ENCODE measurements around the gene SLC2A5.
A peak's percentile ranks its signal among the peaks of the same experiment; 100 is the strongest.

The SLC2A5 gene

DNA sequence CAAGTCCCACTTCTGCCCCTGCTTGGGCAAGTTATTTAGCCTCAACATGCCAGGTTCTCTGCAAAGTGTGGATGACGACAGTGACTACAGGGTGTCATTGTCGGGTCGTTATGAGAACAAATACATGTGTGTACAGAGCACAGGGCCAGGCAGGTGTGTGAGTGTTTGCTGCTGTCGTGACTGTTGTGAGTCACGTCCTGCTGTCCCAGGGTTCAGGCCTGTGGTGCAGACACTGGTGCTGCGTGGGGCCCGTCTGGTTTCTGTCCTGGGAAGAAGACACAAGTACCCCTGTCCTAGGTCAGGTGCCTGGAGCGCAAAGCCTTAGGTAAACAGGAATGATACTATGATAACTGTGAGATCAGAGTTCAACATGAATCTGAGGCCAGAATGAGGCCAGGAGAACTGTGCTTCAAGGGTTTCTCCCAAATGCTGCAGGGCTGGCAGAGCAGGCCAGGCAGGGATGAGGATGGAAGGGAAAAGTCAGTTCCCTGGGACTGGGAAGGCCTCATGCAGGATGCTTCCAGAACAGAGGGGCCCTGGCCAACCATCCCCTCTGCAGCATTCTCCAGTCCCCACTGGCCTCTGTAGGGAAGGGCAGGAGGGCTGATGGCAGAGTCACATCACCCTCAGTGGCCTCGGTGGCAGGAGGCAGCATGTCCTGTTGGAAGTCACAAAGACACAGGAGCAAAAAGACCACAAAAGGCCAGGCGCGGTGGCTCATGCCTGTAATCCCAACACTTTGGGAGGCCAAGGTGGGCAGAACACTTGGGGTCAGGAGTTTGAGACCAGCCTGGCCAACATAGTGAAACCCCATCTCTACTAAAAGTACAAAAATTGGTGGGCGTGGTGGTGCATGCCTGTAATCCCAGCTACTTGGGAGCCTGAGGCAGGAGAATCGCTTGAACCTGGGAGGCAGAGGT lies 43.8 kb upstream of the SLC2A5 start:
- no peak overlapping the region for H2BK15ac ChIP-seq (ENCODE audit: low read depth, poor library complexity, severe bottlenecking)
- no peak overlapping the region for H2BK12ac ChIP-seq (ENCODE audit: low read length in 2 of 2)
- peaks cover 3% of the 10 kb centered on the region for H3K79me1 ChIP-seq (replicated peaks; ENCODE audit: low read length, poor library complexity, severe bottlenecking)
- H3K18ac ChIP-seq (ENCODE audit: low read depth in 1 of 2, low read length in 2 of 2) = no peak overlapping the region
- H3K23ac ChIP-seq (ENCODE audit: low read length in 2 of 2) = no peak overlapping the region
- peaks cover 9% of the 10 kb centered on the region for H3K4me1 ChIP-seq (ENCODE audit: control insufficient read depth, insufficient read depth, low read depth, low read length)
- 79% methylated on average over 13 of the region's 13 CpGs for WGBS
- H2BK5ac ChIP-seq (ENCODE audit: low read depth, low read length, poor library complexity, severe bottlenecking) = no peak overlapping the region
- H2BK120ac ChIP-seq (ENCODE audit: low read depth, low read length) = no peak overlapping the region
- H3K14ac ChIP-seq (ENCODE audit: low read length in 2 of 2) = no peak overlapping the region
- H3K9me3 ChIP-seq (ENCODE audit: control insufficient read depth, low read length) = no peaks in the 10 kb centered on the region
- DNase-seq = peak; percentile 65
- H3K27me3 ChIP-seq (ENCODE audit: control insufficient read depth in 1 of 2, insufficient read depth in 1 of 2, low read length in 2 of 2) = no peaks in the 10 kb centered on the region
- H2AFZ ChIP-seq (ENCODE audit: low read depth, low read length) = no peak overlapping the region
- H3K4me3 ChIP-seq (ENCODE audit: insufficient read depth in 1 of 2, low read depth in 1 of 2, low read length in 2 of 2) = no peak overlapping the region
- no peak overlapping the region for H2AK5ac ChIP-seq (ENCODE audit: low read length, severe bottlenecking)
- H4K8ac ChIP-seq (ENCODE audit: low read length) = no peak overlapping the region
- no peak overlapping the region for H3K4ac ChIP-seq (ENCODE audit: low read depth in 1 of 2, low read length in 2 of 2)
- H3K4me2 ChIP-seq (ENCODE audit: low read length, poor library complexity, severe bottlenecking) = no peak overlapping the region
- H3K27ac ChIP-seq (ENCODE audit: low read length, poor library complexity, severe bottlenecking) = no peak overlapping the region
- H3K9ac ChIP-seq (ENCODE audit: low read length) = no peak overlapping the region
- H3K36me3 ChIP-seq (ENCODE audit: control insufficient read depth in 1 of 2, insufficient read depth in 2 of 2, low read depth in 1 of 2, low read length in 2 of 2) = peaks cover 5 to 10% of the 10 kb centered on the region in 2 experiments
- H4K91ac ChIP-seq (ENCODE audit: low read length) = peak overlapping the region; percentile 25

DNA sequence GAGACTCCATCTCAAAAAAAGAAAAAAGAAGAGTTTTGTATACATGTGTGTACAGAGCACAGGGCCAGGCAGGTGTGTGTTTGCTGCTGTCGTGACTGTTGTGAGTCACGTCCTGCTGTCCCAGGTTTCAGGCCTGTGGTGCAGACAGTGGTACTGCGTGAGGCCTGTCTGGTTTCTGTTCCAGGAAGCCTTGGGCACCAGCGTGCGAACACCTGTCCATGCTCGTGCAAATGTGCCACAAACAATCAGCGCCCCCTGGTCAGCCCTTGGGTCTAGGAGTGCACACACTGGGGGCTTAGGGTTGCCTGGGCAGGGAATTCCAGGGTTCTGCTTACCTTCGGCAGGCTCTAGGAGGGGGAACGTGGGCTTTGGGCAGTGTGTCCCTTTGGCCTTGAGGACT lies 42.5 kb upstream of the SLC2A5 start:
- no peak overlapping the region for H3K23ac ChIP-seq (ENCODE audit: low read length in 2 of 2)
- H3K4me1 ChIP-seq (ENCODE audit: control insufficient read depth, insufficient read depth, low read depth, low read length) = peaks cover 6% of the 10 kb centered on the region
- no peak overlapping the region for H3K27ac ChIP-seq (ENCODE audit: low read length, poor library complexity, severe bottlenecking)
- no peak overlapping the region for H2BK120ac ChIP-seq (ENCODE audit: low read depth, low read length)
- peaks cover 8 to 14% of the 10 kb centered on the region in 2 experiments for H3K36me3 ChIP-seq (ENCODE audit: control insufficient read depth in 1 of 2, insufficient read depth in 2 of 2, low read depth in 1 of 2, low read length in 2 of 2)
- no peak overlapping the region for H3K4me2 ChIP-seq (ENCODE audit: low read length, poor library complexity, severe bottlenecking)
- no peak overlapping the region for H2AFZ ChIP-seq (ENCODE audit: low read depth, low read length)
- H3K4ac ChIP-seq (ENCODE audit: low read depth in 1 of 2, low read length in 2 of 2) = no peak overlapping the region
- no peaks in the 10 kb centered on the region for H3K27me3 ChIP-seq (ENCODE audit: control insufficient read depth in 1 of 2, insufficient read depth in 1 of 2, low read length in 2 of 2)
- H3K9me3 ChIP-seq (ENCODE audit: control insufficient read depth, low read length) = no peaks in the 10 kb centered on the region
- H2BK15ac ChIP-seq (ENCODE audit: low read depth, poor library complexity, severe bottlenecking) = no peak overlapping the region
- no peak overlapping the region for H3K14ac ChIP-seq (ENCODE audit: low read length in 2 of 2)
- no peak overlapping the region for H3K9ac ChIP-seq (ENCODE audit: low read length)
- no peak overlapping the region for H3K4me3 ChIP-seq (ENCODE audit: insufficient read depth in 1 of 2, low read depth in 1 of 2, low read length in 2 of 2)
- no peak overlapping the region for H2BK12ac ChIP-seq (ENCODE audit: low read length in 2 of 2)
- H2AK5ac ChIP-seq (ENCODE audit: low read length, severe bottlenecking) = no peak overlapping the region
- no peak for DNase-seq
- WGBS = 96% methylated on average over 9 of the region's 9 CpGs
- no peak overlapping the region for H4K8ac ChIP-seq (ENCODE audit: low read length)
- no peak overlapping the region for H3K18ac ChIP-seq (ENCODE audit: low read depth in 1 of 2, low read length in 2 of 2)
- H2BK5ac ChIP-seq (ENCODE audit: low read depth, low read length, poor library complexity, severe bottlenecking) = no peak overlapping the region
- H3K79me1 ChIP-seq (replicated peaks; ENCODE audit: low read length, poor library complexity, severe bottlenecking) = peaks cover 1% of the 10 kb centered on the region
- no peak overlapping the region for H4K91ac ChIP-seq (ENCODE audit: low read length)

DNA sequence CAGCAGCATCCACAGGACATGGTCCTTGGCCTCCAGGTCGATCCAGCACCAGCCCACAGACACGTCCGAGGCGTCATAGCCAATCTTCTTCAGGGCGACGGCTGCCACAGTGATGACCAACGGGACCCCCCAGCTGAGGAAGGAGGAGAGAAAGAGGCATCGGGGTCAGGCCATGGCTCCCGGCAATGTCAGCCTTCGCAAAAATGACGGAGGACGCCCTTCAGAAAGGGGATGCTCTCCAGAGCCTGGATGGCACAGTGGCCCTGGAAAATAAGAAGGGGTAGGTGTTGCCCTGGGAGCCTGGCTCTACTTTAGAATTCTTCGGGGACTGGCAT lies 41.9 kb upstream of the SLC2A5 start:
- Histone ChIP-seq H3K14ac (ENCODE audit: low read length in 2 of 2) (no peak overlapping the region), H2BK5ac (ENCODE audit: low read depth, low read length, poor library complexity, severe bottlenecking) (no peak overlapping the region), H2AK5ac (ENCODE audit: low read length, severe bottlenecking) (no peak overlapping the region), H2BK15ac (ENCODE audit: low read depth, poor library complexity, severe bottlenecking) (no peak overlapping the region), H3K4ac (ENCODE audit: low read depth in 1 of 2, low read length in 2 of 2) (no peak overlapping the region), H4K91ac (ENCODE audit: low read length) (no peak overlapping the region), H2AFZ (ENCODE audit: low read depth, low read length) (no peak overlapping the region), H3K18ac (ENCODE audit: low read depth in 1 of 2, low read length in 2 of 2) (no peak overlapping the region), H3K23ac (ENCODE audit: low read length in 2 of 2) (no peak overlapping the region), H3K79me1 (replicated peaks; ENCODE audit: low read length, poor library complexity, severe bottlenecking) (peaks cover 1% of the 10 kb centered on the region), H3K27me3 (ENCODE audit: control insufficient read depth in 1 of 2, insufficient read depth in 1 of 2, low read length in 2 of 2) (no peaks in the 10 kb centered on the region), H3K4me3 (ENCODE audit: insufficient read depth in 1 of 2, low read depth in 1 of 2, low read length in 2 of 2) (no peak overlapping the region), H3K27ac (ENCODE audit: low read length, poor library complexity, severe bottlenecking) (no peak overlapping the region), H2BK120ac (ENCODE audit: low read depth, low read length) (no peak overlapping the region), H3K4me1 (ENCODE audit: control insufficient read depth, insufficient read depth, low read depth, low read length) (peaks cover 6% of the 10 kb centered on the region), H3K4me2 (ENCODE audit: low read length, poor library complexity, severe bottlenecking) (no peak overlapping the region), H3K36me3 (ENCODE audit: control insufficient read depth in 1 of 2, insufficient read depth in 2 of 2, low read depth in 1 of 2, low read length in 2 of 2) (peaks cover 8 to 16% of the 10 kb centered on the region in 2 experiments), H2BK12ac (ENCODE audit: low read length in 2 of 2) (no peak overlapping the region), H3K9me3 (ENCODE audit: control insufficient read depth, low read length) (no peaks in the 10 kb centered on the region), H4K8ac (ENCODE audit: low read length) (no peak overlapping the region), H3K9ac (ENCODE audit: low read length) (no peak overlapping the region)
- no peak for DNase-seq
- 91% methylated on average over 13 of the region's 13 CpGs for WGBS

DNA sequence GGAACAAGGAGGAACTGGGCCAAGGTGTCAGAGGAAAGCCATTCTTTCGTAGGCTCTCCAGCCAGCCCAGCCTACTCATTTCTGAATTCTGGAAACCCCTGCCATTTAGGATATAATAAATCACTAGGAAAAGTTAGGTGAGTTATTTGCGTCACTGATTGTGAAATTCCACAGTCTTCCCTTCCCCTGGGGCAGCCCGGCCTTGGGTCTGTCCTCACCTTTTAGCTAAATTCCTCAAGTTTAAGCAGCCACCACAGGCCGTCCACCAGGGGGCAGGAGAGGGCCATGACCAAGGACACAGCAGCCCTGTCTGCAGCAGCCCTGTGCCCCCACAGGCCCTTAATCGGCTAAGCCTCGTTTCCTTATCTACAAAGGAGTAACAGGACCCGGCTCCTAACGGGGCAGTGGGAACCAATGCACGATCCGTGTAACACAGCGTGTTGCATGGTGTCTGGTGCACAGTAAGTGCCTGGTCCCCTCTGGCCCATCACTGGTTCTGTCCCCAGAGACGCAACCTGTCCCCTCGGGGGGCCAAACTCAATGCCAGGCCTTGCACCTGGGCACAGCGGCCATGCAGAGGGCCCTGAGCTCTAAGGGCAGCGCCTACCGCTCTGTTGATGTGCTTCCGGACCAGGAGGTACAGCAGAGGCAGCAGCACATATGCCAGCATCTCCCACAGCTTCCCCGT lies 41.4 kb upstream of the SLC2A5 start:
- H3K4me1 ChIP-seq (ENCODE audit: control insufficient read depth, insufficient read depth, low read depth, low read length) = peaks cover 6% of the 10 kb centered on the region
- peaks cover 8 to 19% of the 10 kb centered on the region in 2 experiments for H3K36me3 ChIP-seq (ENCODE audit: control insufficient read depth in 1 of 2, insufficient read depth in 2 of 2, low read depth in 1 of 2, low read length in 2 of 2)
- H2AK5ac ChIP-seq (ENCODE audit: low read length, severe bottlenecking) = no peak overlapping the region
- H4K91ac ChIP-seq (ENCODE audit: low read length) = peak overlapping the region; percentile 19
- H2BK5ac ChIP-seq (ENCODE audit: low read depth, low read length, poor library complexity, severe bottlenecking) = no peak overlapping the region
- H2BK15ac ChIP-seq (ENCODE audit: low read depth, poor library complexity, severe bottlenecking) = no peak overlapping the region
- no peak overlapping the region for H3K4ac ChIP-seq (ENCODE audit: low read depth in 1 of 2, low read length in 2 of 2)
- H3K18ac ChIP-seq (ENCODE audit: low read depth in 1 of 2, low read length in 2 of 2) = no peak overlapping the region
- DNase-seq = peak; percentile 83
- H3K79me1 ChIP-seq (replicated peaks; ENCODE audit: low read length, poor library complexity, severe bottlenecking) = peaks cover 1% of the 10 kb centered on the region
- no peak overlapping the region for H2BK12ac ChIP-seq (ENCODE audit: low read length in 2 of 2)
- no peak overlapping the region for H4K8ac ChIP-seq (ENCODE audit: low read length)
- H2BK120ac ChIP-seq (ENCODE audit: low read depth, low read length) = no peak overlapping the region
- no peak overlapping the region for H3K9ac ChIP-seq (ENCODE audit: low read length)
- no peak overlapping the region for H3K14ac ChIP-seq (ENCODE audit: low read length in 2 of 2)
- H3K27me3 ChIP-seq (ENCODE audit: control insufficient read depth in 1 of 2, insufficient read depth in 1 of 2, low read length in 2 of 2) = no peaks in the 10 kb centered on the region
- H3K4me3 ChIP-seq (ENCODE audit: insufficient read depth in 1 of 2, low read depth in 1 of 2, low read length in 2 of 2) = no peak overlapping the region
- 40% methylated on average over 18 of the region's 18 CpGs for WGBS
- H3K27ac ChIP-seq (ENCODE audit: low read length, poor library complexity, severe bottlenecking) = no peak overlapping the region
- H3K4me2 ChIP-seq (ENCODE audit: low read length, poor library complexity, severe bottlenecking) = no peak overlapping the region
- no peak overlapping the region for H3K23ac ChIP-seq (ENCODE audit: low read length in 2 of 2)
- H3K9me3 ChIP-seq (ENCODE audit: control insufficient read depth, low read length) = no peaks in the 10 kb centered on the region
- H2AFZ ChIP-seq (ENCODE audit: low read depth, low read length) = no peak overlapping the region
